Gastrocnemius medialis (tissue), 4 donors: Measurements from ENCODE around the gene SRBD1. TPM values are rescaled to one million over a fixed set of nuclear protein-coding genes. Genes with fewer than 3 reads are reported as not detected.

Experiments
- ATAC-seq, 2 donors: fragments of 150-250 bp; one replicate each; pipeline ENCODE4 v1.9.1; 2016
- DNase-seq, 2 donors: peaks; one replicate each; pipeline ENCODE4 v3.0.0-alpha.2; 2019
- H3K27ac ChIP-seq, 4 donors: fragments of 200-600 bp; sonication (generic); 1 replicate in 1 of 4; 2 replicates in 3 of 4; pipeline ENCODE4 v1.5.1; 2016 to 2018; ENCODE audit warnings: mild to moderate bottlenecking in 2 of 4, moderate library complexity in 1 of 4
- H3K27me3 ChIP-seq, 3 donors: fragments of 200-600 bp; sonication (generic) in 2 of 3; 1 replicate in 1 of 3; 2 replicates in 2 of 3; pipeline versions ENCODE4 v1.5.1 to v1.6.0; 2016 to 2019; ENCODE audit warnings: mild to moderate bottlenecking in 1 of 3, moderate library complexity in 1 of 3
- H3K36me3 ChIP-seq, 2 donors: fragments of 200-600 bp; sonication (generic) in 1 of 2; one replicate each; pipeline ENCODE4 v1.5.1; 2017 to 2018
- H3K4me1 ChIP-seq, 2 donors: fragments of 200-600 bp; sonication (generic) in 1 of 2; one replicate each; pipeline ENCODE4 v1.5.1; 2016 to 2017; ENCODE audit warnings: mild to moderate bottlenecking in 2 of 2
- H3K4me3 ChIP-seq, 4 donors: fragments of 200-600 bp; sonication (generic) in 3 of 4; 1 replicate in 1 of 4; 2 replicates in 3 of 4; pipeline ENCODE4 v1.5.1; 2016 to 2019; ENCODE audit warnings: mild to moderate bottlenecking in 2 of 4
- H3K9me3 ChIP-seq, 3 donors: fragments of 200-600 bp; sonication (generic) in 2 of 3; 1 replicate in 1 of 3; 2 replicates in 2 of 3; pipeline ENCODE4 v1.5.1; 2016 to 2019
- CTCF ChIP-seq, 5 experiments: fragments of 450-650 bp in 3 of 5; fragments of 200-600 bp in 2 of 5; sonication (generic) in 2 of 5; IDR thresholded peaks in 4 of 5; conservative IDR thresholded peaks in 1 of 5; 1 replicate in 4 of 5; 2 replicates in 1 of 5; pipeline ENCODE4 v1.5.1; 2016 to 2019; ENCODE audit warnings: antibody characterized with exemption in 5 of 5, mild to moderate bottlenecking in 3 of 5, moderate library complexity in 3 of 5
- POLR2A ChIP-seq, 2 donors: fragments of 450-650 bp; IDR thresholded peaks; one replicate each; pipeline ENCODE4 v1.6.1; 2017; ENCODE audit warnings: antibody characterized with exemption in 2 of 2, mild to moderate bottlenecking in 2 of 2, moderate library complexity in 2 of 2
- in situ Hi-C, 4 donors: fragments of 200-750 bp; cut with MboI; loops; one replicate each; pipeline versions ENCODE4 v1.15.0 to v1.8.0; 2017; ENCODE audit warnings: low sequenced_read_pairs in 4 of 4
- intact Hi-C: fragments of 100-400 bp; cut with DNase I; formaldehyde crosslinking; loops from one replicate; pipeline ENCODE4 v1.15.1; 2023; ENCODE audit warnings: low total_unique reads
- total RNA-seq, 4 donors: library from RNA; depleted of rRNA; stranded (reverse); fragments of >200 nt; gene quantifications; one replicate each; pipeline versions ENCODE4 v1.1.0 to v1.2.3, GENCODE V29; 2016

SRBD1 gene
- total RNA-seq, 4 donors from 2014 or later: 3.0 to 10.1 (median 4.5) TPM

- Histone ChIP-seq H3K9me3 (no peaks in the 10 kb centered on the region), H3K4me3 (no peak overlapping the region), H3K4me1 (peaks cover 0 to 8% of the 10 kb centered on the region in 2 donors), H3K36me3 (no peaks in the 10 kb centered on the region), H3K27ac (no peak overlapping the region), H3K27me3 (no peaks in the 10 kb centered on the region)
- no peak for ATAC-seq
- no peak for DNase-seq
- TF ChIP-seq POLR2A (IDR thresholded peaks at IDR 0.05) (no peak), CTCF (IDR thresholded peaks at IDR 0.05 in 4 of 5, conservative IDR thresholded peaks at IDR 0.05 in 1 of 5) (no peak)
- intact Hi-C loops: no loop called here
- in situ Hi-C loops: no loop called here
These were observed 5.8 kb upstream of the SRBD1 start for GRCh38 chr2:45616658-45617411.

DNA sequence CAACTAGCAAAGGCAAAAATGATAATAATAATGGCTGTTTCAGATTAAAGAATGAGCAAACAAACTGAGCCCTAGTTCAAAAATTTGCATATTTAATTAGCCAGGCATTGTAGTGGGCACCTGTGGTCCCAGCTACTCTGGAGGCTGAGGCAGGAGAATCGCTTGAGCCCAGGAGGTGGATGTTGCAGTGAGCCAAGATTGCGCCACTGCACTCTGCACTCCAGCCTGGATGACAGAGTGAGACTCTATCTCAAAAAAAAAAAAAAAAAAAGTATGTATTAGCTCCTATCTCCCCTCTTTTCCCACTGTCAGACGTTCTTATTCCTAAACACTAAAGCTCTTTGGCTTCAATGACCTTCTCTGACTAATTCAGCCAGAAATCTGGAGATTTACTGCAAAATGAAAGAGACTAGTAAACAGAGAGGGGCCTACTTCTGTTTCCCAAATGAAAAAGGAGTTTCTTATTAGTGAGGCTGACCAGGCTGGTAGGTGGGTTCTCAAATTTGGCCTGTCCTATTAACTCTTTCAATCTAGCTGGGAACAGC lies 3.9 kb upstream of the SRBD1 start:
- no peak for TF ChIP-seq CTCF (IDR thresholded peaks at IDR 0.05 in 4 of 5, conservative IDR thresholded peaks at IDR 0.05 in 1 of 5)
- intact Hi-C loops (no loop called here), in situ Hi-C loops (no loop called here)
- ATAC-seq: no peak
- H3K36me3 ChIP-seq: no peaks in the 10 kb centered on the region
- H3K27ac ChIP-seq: no peak overlapping the region
- H3K9me3 ChIP-seq: no peaks in the 10 kb centered on the region
- H3K4me3 ChIP-seq: no peak overlapping the region
- no peaks in the 10 kb centered on the region for H3K27me3 ChIP-seq
- no peak for DNase-seq
- peaks cover 8 to 16% of the 10 kb centered on the region in 2 donors for H3K4me1 ChIP-seq

GRCh38 chr2:45614330-45614729 lies 3.3 kb upstream of the SRBD1 start:
- Histone ChIP-seq H3K9me3 (no peaks in the 10 kb centered on the region), H3K27ac (no peak overlapping the region), H3K4me3 (no peak overlapping the region), H3K4me1 (peaks cover 13 to 17% of the 10 kb centered on the region in 2 donors), H3K36me3 (no peaks in the 10 kb centered on the region), H3K27me3 (no peaks in the 10 kb centered on the region)
- no peak for TF ChIP-seq POLR2A (IDR thresholded peaks at IDR 0.05)
- TF ChIP-seq CTCF (IDR thresholded peaks at IDR 0.05 in 4 of 5, conservative IDR thresholded peaks at IDR 0.05 in 1 of 5): no peak
- ATAC-seq (no peak), DNase-seq (no peak)
- intact Hi-C loops: no loop called here
- in situ Hi-C loops: no loop called here

GRCh38 chr2:45612731-45613130 lies 1.7 kb upstream of the SRBD1 start:
- no peak for DNase-seq
- in situ Hi-C loops: no loop called here
- TF ChIP-seq POLR2A (IDR thresholded peaks at IDR 0.05) (no peak), CTCF (IDR thresholded peaks at IDR 0.05 in 4 of 5, conservative IDR thresholded peaks at IDR 0.05 in 1 of 5) (no peak)
- Histone ChIP-seq H3K9me3 (no peaks in the 10 kb centered on the region), H3K4me3 (no peak overlapping the region), H3K27ac (no peak overlapping the region), H3K36me3 (no peaks in the 10 kb centered on the region), H3K4me1 (peaks cover 13 to 16% of the 10 kb centered on the region in 2 donors), H3K27me3 (no peaks in the 10 kb centered on the region)
- intact Hi-C loops: no loop called here
- no peak for ATAC-seq
